ENCODE data around the gene PRICKLE2.

PRICKLE2 gene

DNA sequence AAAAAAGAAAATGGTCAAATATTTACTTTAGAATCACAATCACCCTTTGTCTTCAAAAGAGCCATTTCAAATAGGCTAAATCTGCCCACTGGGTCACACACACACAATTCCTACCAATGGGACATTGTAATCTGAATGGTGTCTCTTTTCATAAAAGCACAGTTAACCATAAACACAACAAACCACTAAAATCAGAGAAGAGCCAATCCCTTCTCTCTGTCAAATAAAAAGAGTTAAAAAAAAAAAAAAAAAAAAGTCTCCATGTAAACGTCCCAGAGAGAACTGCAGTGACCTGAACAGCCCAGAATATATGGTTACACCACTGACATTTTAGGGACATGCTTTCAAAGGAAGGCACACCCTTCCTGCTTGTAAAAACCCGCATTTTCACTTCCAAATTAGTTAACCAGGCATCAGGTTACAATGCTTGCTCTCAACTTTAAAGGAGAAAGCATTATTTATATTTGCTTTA, 63.7 kb downstream of the PRICKLE2 start:
- TF ChIP-seq, protein P1, sequence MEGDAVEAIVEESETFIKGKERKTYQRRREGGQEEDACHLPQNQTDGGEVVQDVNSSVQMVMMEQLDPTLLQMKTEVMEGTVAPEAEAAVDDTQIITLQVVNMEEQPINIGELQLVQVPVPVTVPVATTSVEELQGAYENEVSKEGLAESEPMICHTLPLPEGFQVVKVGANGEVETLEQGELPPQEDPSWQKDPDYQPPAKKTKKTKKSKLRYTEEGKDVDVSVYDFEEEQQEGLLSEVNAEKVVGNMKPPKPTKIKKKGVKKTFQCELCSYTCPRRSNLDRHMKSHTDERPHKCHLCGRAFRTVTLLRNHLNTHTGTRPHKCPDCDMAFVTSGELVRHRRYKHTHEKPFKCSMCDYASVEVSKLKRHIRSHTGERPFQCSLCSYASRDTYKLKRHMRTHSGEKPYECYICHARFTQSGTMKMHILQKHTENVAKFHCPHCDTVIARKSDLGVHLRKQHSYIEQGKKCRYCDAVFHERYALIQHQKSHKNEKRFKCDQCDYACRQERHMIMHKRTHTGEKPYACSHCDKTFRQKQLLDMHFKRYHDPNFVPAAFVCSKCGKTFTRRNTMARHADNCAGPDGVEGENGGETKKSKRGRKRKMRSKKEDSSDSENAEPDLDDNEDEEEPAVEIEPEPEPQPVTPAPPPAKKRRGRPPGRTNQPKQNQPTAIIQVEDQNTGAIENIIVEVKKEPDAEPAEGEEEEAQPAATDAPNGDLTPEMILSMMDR (IDR thresholded peaks at IDR 0.05; ENCODE audit: insufficient read depth, low read depth, low read length, missing control alignments), result no peak
- peak; percentile 53 for DNase-seq (ENCODE audit: low read depth)
- no peak overlapping the region for H3K4me3 ChIP-seq (ENCODE audit: low read length)

DNA sequence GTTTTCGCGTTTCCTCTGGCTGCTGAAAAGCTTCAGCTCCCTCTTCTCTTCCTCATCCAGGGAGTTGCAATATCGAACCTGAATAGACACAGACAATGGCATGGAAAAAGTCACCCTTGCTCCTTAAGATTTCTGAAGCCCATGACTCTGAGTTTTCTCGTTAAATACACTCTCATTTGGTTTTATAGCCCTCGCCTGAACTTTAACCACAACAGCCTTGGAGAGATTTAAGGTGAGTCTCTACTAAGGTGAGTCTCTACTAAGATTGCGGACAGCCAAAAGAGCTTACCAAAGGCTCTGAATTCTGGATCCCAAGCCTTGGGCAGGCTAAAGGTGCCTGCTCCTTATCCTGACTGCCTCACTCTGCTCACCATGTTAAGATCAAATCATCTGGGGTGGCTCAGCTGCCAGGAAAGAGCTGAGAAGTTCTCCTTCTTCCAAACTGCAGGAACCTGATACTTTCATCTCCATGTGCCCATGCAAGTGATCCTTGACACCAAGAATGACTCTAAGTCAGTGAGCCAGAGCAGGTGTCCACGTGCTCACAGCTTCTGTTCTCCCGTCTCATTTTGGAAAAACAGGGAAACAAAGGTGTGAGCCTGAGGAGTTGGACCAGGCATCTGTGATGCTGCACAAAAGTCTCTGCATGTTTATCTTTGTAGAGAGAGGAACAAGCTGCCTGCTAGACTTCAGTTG, 65.1 kb downstream of the PRICKLE2 start:
- no peak overlapping the region for H3K4me3 ChIP-seq (ENCODE audit: low read length)
- DNase-seq (ENCODE audit: low read depth), result no peak
- TF ChIP-seq, protein P1 (IDR thresholded peaks at IDR 0.05; ENCODE audit: insufficient read depth, low read depth, low read length, missing control alignments), result no peak

DNA sequence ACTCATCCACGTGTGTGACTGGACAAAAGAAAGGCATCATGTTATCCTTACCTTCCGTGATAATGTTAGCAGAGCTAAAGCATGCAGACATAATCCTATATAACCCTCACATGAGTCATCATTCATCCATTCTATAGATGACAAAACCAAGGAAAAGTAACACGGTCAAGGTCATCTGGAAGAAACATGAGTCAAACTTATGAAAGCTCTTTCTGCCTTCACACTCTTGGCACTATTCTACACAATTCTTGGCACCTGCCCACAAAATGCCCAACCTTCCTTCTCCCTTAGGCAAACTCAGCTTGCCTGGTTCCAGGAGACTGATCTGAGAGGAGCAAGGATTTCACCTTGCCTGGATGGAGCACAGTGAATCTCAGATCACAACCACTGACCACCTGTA, 66.9 kb downstream of the PRICKLE2 start:
- peak; percentile 72 for DNase-seq (ENCODE audit: low read depth)
- TF ChIP-seq, protein P1 (IDR thresholded peaks at IDR 0.05; ENCODE audit: insufficient read depth, low read depth, low read length, missing control alignments), result no peak

DNA sequence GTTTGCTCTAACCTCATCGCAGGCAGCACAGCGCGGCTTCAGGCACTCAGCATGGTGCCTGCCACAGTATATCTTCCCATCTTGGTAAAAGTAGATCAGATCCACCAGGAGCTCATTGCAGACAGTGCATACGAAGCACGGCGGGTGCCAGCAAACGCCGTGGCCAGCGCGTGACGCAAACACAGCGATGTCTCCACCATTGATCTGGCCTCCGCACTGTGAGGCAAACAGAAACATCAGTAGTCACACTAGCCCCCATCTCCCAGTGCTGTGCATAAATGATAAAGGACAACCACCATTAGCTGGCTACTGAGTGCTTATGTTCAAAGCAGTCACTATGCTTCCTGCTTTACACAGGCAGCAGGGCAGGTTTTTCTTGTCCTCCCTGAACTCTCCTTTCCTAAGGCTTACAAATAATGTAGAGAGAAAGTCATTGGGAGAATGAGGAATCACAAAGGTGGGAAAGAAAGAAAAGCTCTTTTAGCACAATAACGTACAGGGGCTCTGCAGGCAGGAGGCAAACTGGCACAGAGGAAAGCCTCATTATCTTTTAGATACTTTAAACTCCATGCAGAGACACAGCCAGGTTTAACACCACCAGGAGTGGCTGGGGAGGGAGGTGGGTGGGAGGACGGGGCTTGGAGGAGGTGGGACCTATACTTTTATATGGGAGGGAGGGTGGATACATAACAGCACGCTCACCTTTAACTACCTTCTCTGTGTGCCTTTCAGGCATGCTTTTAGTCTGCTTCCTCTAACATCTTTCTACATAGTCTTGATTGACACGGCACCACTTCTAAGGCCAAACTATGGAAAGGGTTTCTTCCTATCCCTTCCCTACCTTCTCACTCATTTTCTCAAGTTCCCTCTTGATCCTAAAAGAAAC, 67.9 kb downstream of the PRICKLE2 start:
- TF ChIP-seq, protein P1 (IDR thresholded peaks at IDR 0.05; ENCODE audit: insufficient read depth, low read depth, low read length, missing control alignments), result no peak
- peak; percentile 84 for DNase-seq (ENCODE audit: low read depth)
- H3K4me3 ChIP-seq (ENCODE audit: low read length), result no peak overlapping the region

More for the DNA sequence above, 66.9 kb downstream of the PRICKLE2 start:
- no peak overlapping the region for H3K4me3 ChIP-seq (ENCODE audit: low read length)

DNA sequence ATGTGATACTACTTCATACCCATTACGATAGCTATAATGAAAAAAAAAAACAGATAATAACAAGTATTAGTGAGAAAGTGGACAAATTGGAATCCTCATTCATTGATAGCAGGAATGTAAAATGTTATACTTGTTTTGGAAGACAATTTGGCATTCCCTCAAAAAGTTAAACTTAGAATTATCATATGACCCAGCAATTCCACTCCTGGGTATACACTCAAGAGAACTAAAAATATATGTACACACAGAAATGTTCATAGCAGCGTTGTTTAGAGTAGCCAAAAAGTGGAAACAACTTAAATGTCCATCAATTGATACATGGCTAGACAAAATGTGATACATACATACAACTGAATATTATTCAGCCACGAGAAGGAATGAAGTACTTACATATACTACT, 69.9 kb downstream of the PRICKLE2 start:
- TF ChIP-seq, protein P1 (IDR thresholded peaks at IDR 0.05; ENCODE audit: insufficient read depth, low read depth, low read length, missing control alignments), result no peak
- DNase-seq (ENCODE audit: low read depth), result no peak
- no peak overlapping the region for H3K4me3 ChIP-seq (ENCODE audit: low read length)

DNA sequence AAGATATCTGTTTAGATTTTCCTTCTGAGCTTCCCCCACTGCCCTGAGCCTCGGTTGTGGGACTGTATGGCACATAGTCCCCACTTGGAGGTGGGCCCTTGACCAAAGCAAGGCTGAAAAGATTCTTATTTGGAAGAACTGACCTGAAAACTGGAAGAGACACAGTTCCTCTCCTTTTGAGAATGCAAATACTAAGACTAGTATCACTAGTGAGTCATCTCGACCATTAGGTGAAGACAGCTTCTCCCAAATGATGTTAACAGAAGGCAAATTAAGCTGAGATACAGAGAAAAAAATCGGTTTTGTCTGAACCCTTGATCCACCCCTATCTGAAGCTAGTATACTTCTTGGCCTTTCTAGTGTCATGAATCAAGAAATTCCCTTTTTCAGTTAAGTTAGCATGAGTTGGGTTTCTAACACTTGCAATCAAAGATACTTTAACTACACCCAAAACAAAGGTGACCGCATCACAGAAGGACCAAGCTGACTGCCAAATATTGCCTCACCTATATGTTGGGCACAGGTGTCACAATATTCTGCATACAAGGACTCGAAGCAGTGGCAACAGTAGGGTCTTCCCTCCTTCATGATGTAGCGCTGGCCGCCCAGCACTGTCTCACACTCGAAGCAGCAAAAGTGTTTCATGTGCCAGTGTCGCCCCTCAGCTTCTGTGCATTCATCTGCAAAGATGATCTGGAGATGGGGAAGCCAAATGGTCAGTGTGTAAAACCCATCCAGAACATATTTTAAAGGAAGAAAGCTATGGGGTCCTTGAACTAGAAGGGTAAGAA, 72.4 kb downstream of the PRICKLE2 start:
- no peak overlapping the region for H3K4me3 ChIP-seq (ENCODE audit: low read length)
- TF ChIP-seq, protein P1 (IDR thresholded peaks at IDR 0.05; ENCODE audit: insufficient read depth, low read depth, low read length, missing control alignments), result no peak
- DNase-seq (ENCODE audit: low read depth), result peak; percentile 16

Data from epithelial cell of esophagus (primary cell).